Tibial nerve (tissue), 4 donors: Measurements from ENCODE around the gene NOM1. TPM values are rescaled to one million over a fixed set of nuclear protein-coding genes. Genes with fewer than 3 reads are reported as not detected.

Experiments used
- DNase-seq, 2 donors: peaks; one replicate each; pipeline ENCODE4 v3.0.0-alpha.2; 2019; ENCODE audit warnings: low spot score in 2 of 2
- H3K27ac ChIP-seq, 4 donors: fragments of 200-600 bp; sonication (generic) in 3 of 4; one replicate each; pipeline ENCODE4 v1.5.1; 2017 to 2019; ENCODE audit warnings: mild to moderate bottlenecking in 1 of 4
- H3K27me3 ChIP-seq, 2 donors: fragments of 200-600 bp; sonication (generic) in 1 of 2; one replicate each; pipeline versions ENCODE4 v1.5.1 to v1.6.0; 2017 to 2019
- H3K36me3 ChIP-seq, 3 donors: fragments of 200-600 bp; sonication (generic); one replicate each; pipeline ENCODE4 v1.5.1; 2018 to 2019
- H3K4me1 ChIP-seq, 4 donors: fragments of 200-600 bp; sonication (generic) in 3 of 4; one replicate each; pipeline ENCODE4 v1.5.1; 2017 to 2019
- H3K4me3 ChIP-seq, 4 donors: fragments of 200-600 bp; sonication (generic) in 3 of 4; one replicate each; pipeline ENCODE4 v1.5.1; 2017 to 2019; ENCODE audit warnings: mild to moderate bottlenecking in 1 of 4, moderate library complexity in 1 of 4
- H3K9me3 ChIP-seq, 4 donors: fragments of 200-600 bp; sonication (generic) in 3 of 4; one replicate each; pipeline ENCODE4 v1.5.1; 2017 to 2019
- CTCF ChIP-seq, 5 experiments: fragments of 200-600 bp in 3 of 5; fragments of 450-650 bp in 2 of 5; sonication (generic) in 3 of 5; IDR thresholded peaks; one replicate each; pipeline ENCODE4 v1.5.1; 2016 to 2019; ENCODE audit warnings: antibody characterized with exemption in 5 of 5, mild to moderate bottlenecking in 3 of 5, moderate library complexity in 2 of 5
- EP300 ChIP-seq, 2 donors: sonication (generic); formaldehyde crosslinking; IDR thresholded peaks; one replicate each; pipeline ENCODE4 v1.6.1; 2017; ENCODE audit warnings: antibody characterized with exemption in 2 of 2, mild to moderate bottlenecking in 1 of 2
- POLR2A ChIP-seq, 2 donors: fragments of 450-650 bp; IDR thresholded peaks; one replicate each; pipeline ENCODE4 v1.6.1; 2017; ENCODE audit warnings: antibody characterized with exemption in 2 of 2, mild to moderate bottlenecking in 2 of 2, moderate library complexity in 2 of 2
- WGBS, 2 donors: methylation state at CpG; one replicate each; pipeline ENCODE4 v1.1.5; 2018; 5-methylcytosine and 5-hydroxymethylcytosine counted together
- total RNA-seq, 4 donors: library from RNA; depleted of rRNA; stranded (reverse); fragments of >200 nt; gene quantifications; one replicate each; pipeline ENCODE4 v1.1.0, GENCODE V29; 2016

The NOM1 gene
- total RNA-seq, 4 donors from 2014 or later: 23.3 to 41.5 (median 25.3) TPM

- H3K27ac ChIP-seq: no peak overlapping the region
- H3K4me1 ChIP-seq: peaks cover 0 to 42% (median 17%) of the 10 kb centered on the region in 4 donors
- no peak overlapping the region for H3K4me3 ChIP-seq
- 9 to 12% methylated on average over 25 of the region's 25 CpGs for WGBS, 2 donors
- no peak for DNase-seq
- peaks cover 5 to 99% of the 10 kb centered on the region in 2 donors for H3K27me3 ChIP-seq
- H3K36me3 ChIP-seq: no peaks in the 10 kb centered on the region
- no peaks in the 10 kb centered on the region for H3K9me3 ChIP-seq
- no peak for TF ChIP-seq EP300 (IDR thresholded peaks at IDR 0.05)
- no peak for TF ChIP-seq CTCF (IDR thresholded peaks at IDR 0.05)
- TF ChIP-seq POLR2A (IDR thresholded peaks at IDR 0.05): no peak
Observed at GRCh38 chr7:157019718-157020451, 70.4 kb downstream of the NOM1 start.

DNA sequence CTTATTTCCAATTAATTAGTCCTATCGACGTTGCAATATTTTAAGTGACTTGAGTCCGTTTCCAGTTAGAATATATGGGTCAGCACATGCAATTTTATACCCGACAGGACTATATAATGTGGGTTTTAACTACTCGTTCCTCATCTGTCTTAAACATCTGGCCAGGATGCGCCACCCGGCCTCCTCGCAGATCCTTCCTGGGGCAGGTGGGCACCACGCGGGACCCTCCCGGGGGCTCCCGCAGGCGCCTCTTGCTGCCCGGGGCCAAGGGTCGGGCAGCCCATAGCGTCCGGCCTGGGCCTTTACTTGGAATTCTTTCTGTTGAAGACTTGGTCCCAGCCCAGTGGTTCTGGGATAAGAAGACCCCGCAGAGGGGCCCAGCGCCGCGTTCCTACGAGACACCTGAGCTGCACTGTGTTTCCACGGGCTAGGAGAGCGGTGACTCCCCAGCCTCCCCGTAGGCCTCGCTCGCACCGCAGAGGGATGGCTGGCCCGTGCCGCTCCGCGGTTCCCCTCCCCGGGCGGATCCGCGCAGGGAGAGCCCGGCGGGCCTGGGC is 71.1 kb downstream of the NOM1 start:
- Histone ChIP-seq H3K36me3 (no peaks in the 10 kb centered on the region), H3K4me1 (peaks cover 0 to 42% (median 17%) of the 10 kb centered on the region in 4 donors), H3K4me3 (peak overlapping the region in 1 of 4 donors; percentile 22), H3K27ac (no peak overlapping the region), H3K27me3 (peaks cover 5 to 97% of the 10 kb centered on the region in 2 donors), H3K9me3 (no peaks in the 10 kb centered on the region)
- no peak for DNase-seq
- WGBS, 2 donors: 5 to 9% methylated on average over 21 to 24 of the region's 38 CpGs
- no peak for TF ChIP-seq EP300 (IDR thresholded peaks at IDR 0.05)
- TF ChIP-seq POLR2A (IDR thresholded peaks at IDR 0.05): no peak
- TF ChIP-seq CTCF (IDR thresholded peaks at IDR 0.05): no peak

DNA sequence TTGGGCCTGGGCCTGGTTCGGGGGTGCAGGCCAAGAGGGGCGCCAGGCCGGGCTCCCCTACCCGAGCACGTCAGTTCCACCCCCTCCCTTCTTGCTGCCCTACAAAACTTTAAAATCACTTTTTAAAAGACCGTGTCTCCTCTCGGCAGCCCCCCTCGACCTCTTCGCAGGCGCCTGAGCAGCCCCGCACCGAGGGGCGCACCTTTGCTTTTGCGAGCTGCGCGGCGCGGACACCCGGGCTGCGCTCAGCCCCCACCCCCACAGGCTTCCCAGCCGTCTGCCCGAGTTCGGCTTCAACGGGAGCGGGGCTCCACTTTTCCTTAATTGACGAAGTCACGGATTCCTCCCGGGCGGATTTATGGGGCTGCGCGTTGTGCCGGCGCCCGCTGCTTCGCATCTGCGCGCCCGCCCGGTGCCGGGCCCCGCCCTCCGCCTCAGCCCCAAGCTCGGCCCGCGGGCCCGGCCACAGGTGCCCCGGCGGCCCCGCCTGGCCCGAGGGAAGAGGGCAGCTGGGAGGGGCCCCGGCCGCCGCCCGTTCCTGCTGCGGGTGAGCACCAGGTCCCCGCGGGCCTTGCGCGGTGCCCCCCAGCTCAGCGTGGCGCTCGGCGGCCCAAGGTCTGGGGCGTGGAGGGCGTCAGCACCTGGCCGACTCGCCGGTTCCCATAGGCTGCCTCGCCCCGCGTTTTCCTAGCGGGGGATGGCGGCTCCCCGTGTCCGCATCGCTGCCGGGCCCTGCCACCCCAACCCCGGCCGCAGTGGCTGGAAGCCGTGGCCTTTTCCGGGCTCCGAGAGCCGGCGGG is 71.8 kb downstream of the NOM1 start:
- DNase-seq: no peak
- no peaks in the 10 kb centered on the region for H3K9me3 ChIP-seq
- TF ChIP-seq CTCF (IDR thresholded peaks at IDR 0.05): no peak
- TF ChIP-seq EP300 (IDR thresholded peaks at IDR 0.05): no peak
- TF ChIP-seq POLR2A (IDR thresholded peaks at IDR 0.05): no peak
- WGBS, 2 donors: 1 to 2% methylated on average over 28 to 81 of the region's 84 CpGs
- H3K4me1 ChIP-seq: peaks cover 0 to 42% (median 17%) of the 10 kb centered on the region in 4 donors
- H3K4me3 ChIP-seq: peak overlapping the region in 1 of 4 donors; percentile 22
- H3K36me3 ChIP-seq: no peaks in the 10 kb centered on the region
- H3K27me3 ChIP-seq: peaks cover 5 to 96% of the 10 kb centered on the region in 2 donors
- H3K27ac ChIP-seq: no peak overlapping the region

DNA sequence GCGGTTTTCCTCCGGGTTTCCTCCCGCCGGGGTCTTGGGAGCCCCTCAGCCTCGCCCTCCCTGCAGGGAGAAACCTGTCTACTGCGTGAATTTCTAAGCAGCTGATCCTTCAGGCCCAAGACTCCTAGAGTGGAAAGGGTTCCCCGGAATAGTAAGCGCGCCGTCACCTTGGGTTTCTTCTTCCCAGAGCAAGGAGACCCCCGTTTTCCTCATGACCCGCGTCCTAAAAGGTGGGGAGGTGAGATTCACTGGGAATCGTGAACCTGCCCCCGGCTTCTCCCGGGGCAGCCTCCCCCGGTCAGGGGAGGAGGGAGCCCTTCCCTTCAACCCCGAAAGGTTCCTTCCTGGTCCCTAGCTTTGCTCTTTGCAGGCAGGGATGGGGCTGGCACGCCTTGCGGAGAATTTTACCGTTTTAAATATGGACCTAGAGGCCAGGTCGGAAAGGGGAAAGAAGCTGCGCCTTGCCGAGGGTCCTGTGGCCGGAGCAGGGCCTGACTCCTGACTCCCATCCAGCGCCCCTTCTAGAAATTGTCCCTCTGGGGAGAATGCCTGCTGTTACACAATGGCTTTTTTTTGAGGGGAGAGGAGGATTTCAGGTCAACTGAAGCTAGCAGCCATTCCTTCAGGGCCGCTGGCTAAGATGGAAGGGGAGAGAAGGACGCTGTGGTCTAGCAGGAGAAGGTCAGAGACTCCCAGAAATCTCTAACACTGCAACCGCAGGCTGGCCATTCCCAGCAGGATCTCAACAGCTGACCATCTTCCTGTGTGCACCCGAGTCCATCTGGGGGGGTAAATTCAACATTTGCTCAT is 72.6 kb downstream of the NOM1 start:
- H3K9me3 ChIP-seq: no peaks in the 10 kb centered on the region
- H3K36me3 ChIP-seq: no peaks in the 10 kb centered on the region
- 5 to 6% methylated on average over 24 to 29 of the region's 30 CpGs for WGBS, 2 donors
- peaks cover 0 to 42% (median 17%) of the 10 kb centered on the region in 4 donors for H3K4me1 ChIP-seq
- peak overlapping the region in 1 of 4 donors; percentile 22 for H3K4me3 ChIP-seq
- peaks cover 5 to 96% of the 10 kb centered on the region in 2 donors for H3K27me3 ChIP-seq
- DNase-seq: no peak
- no peak overlapping the region for H3K27ac ChIP-seq
- no peak for TF ChIP-seq CTCF (IDR thresholded peaks at IDR 0.05)
- TF ChIP-seq POLR2A (IDR thresholded peaks at IDR 0.05): no peak
- TF ChIP-seq EP300 (IDR thresholded peaks at IDR 0.05): no peak

Other genes with a start within 250 kb of the NOM1 start
- gene LMBR1, start 56.5 kb upstream of the NOM1 start, total RNA-seq: 100 to 1,000 TPM in 1 of 4 donors, 10 to 100 TPM in 3; 48.1 to 139 (median 77.3) TPM
- gene MNX1, start 61.0 kb downstream of the NOM1 start, total RNA-seq: not detected
- 10 to 100 TPM; 60.7 to 68.7 (median 64.7) TPM for gene UBE3C, start 189.2 kb downstream of the NOM1 start, total RNA-seq